Activated T-helper 1 cell treated with anti-CD3 and anti-CD28 coated beads, Interleukin-2, amount 50 U/mL, for 16 hours (primary cell): Measurements from ENCODE around the gene CCNI2.

Experiments used
- DNase-seq, 2 donors: peaks; one replicate each; pipeline ENCODE4 v3.0.0-alpha.2; 2020; ENCODE audit warnings: low read depth in 1 of 2, low spot score in 1 of 2

The CCNI2 gene

GRCh38 chr5:132746954-132747615 lies at the start of gene CCNI2:
TSS of gene CCNI2 (plus strand) at chr5:132747426. CDS start at chr5:132747496, 70 bp downstream.
- peak; percentile 39 to 60 for DNase-seq

GRCh38 chr5:132704875-132705274 lies 42.4 kb upstream of the CCNI2 start:
- no peak for DNase-seq

- no peak for DNase-seq
These were observed 38.6 kb upstream of the CCNI2 start for GRCh38 chr5:132708645-132709044.

- no peak for DNase-seq
These were observed 32.5 kb upstream of the CCNI2 start for GRCh38 chr5:132714456-132715307.

- DNase-seq = no peak
These were observed 28.5 kb upstream of the CCNI2 start for GRCh38 chr5:132718544-132719312.

- no peak for DNase-seq
These were observed 21.5 kb upstream of the CCNI2 start for GRCh38 chr5:132725745-132726144.

- no peak for DNase-seq
These were observed 17.3 kb upstream of the CCNI2 start for GRCh38 chr5:132729896-132730295.

GRCh38 chr5:132733499-132734148 lies 13.6 kb upstream of the CCNI2 start:
- DNase-seq = no peak

- no peak for DNase-seq
These were observed 12.5 kb upstream of the CCNI2 start for GRCh38 chr5:132734687-132735086.

- DNase-seq = peak; percentile 98
These were observed 10.1 kb upstream of the CCNI2 start, which contains the start of gene KIF3A for GRCh38 chr5:132736853-132737833. TSS of gene KIF3A (minus strand) at chr5:132737546. CDS start at chr5:132737419, 127 bp downstream.

- no peak for DNase-seq
These were observed 9.1 kb upstream of the CCNI2 start for GRCh38 chr5:132737982-132738681.

- no peak for DNase-seq
These were observed 8.0 kb upstream of the CCNI2 start for GRCh38 chr5:132739232-132739631.

- DNase-seq = no peak
These were observed 5.1 kb upstream of the CCNI2 start for GRCh38 chr5:132742158-132742557.

GRCh38 chr5:132742626-132743025 lies 4.6 kb upstream of the CCNI2 start:
- DNase-seq = no peak

- no peak for DNase-seq
These were observed 2.6 kb upstream of the CCNI2 start for GRCh38 chr5:132744659-132745058.

- no peak for DNase-seq
These were observed 653 bp upstream of the CCNI2 start for GRCh38 chr5:132746592-132746953.

- DNase-seq = peak; percentile 33 to 44
These were observed 602 bp downstream of the CCNI2 start for GRCh38 chr5:132747616-132748440.

- no peak for DNase-seq
These were observed 1.3 kb downstream of the CCNI2 start for GRCh38 chr5:132748522-132749000.
